ENCODE results near the gene IMP3.
"Not testable (repeated sequence)": the region's sequence is repeated elsewhere in the genome, so short reads cannot be mapped to it uniquely, and the experiment has no call there.

The IMP3 gene

DNA sequence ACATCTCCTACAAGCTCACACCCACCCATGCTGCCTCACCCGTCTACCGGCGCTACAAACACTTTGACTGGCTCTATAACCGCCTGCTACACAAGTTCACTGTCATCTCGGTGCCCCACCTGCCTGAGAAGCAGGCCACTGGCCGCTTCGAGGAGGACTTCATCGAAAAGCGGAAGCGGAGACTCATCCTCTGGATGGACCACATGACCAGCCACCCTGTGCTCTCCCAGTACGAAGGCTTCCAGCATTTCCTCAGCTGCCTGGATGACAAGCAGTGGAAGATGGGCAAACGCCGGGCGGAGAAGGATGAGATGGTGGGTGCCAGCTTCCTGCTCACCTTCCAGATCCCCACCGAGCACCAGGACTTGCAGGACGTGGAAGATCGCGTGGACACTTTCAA, 9.8 kb upstream of the IMP3 start:
- no peak for DNase-seq

DNA sequence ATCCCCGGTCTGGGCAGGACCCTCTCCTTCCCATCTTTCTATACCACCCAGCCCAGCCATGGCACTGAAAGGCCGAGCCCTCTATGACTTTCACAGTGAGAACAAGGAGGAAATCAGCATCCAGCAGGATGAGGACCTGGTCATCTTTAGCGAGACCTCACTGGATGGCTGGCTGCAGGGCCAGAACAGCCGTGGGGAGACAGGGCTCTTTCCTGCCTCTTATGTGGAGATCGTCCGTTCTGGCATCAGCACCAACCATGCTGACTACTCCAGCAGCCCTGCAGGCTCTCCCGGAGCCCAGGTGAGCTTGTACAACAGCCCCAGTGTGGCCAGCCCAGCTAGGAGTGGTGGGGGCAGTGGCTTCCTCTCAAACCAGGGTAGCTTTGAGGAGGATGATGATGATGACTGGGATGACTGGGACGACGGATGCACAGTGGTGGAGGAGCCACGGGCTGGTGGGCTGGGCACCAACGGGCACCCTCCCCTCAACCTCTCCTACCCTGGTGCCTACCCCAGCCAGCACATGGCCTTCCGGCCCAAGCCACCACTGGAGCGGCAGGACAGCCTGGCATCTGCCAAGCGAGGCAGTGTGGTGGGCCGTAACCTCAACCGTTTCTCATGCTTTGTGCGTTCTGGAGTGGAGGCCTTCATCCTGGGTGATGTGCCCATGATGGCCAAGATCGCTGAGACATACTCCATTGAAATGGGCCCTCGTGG, 9.2 kb upstream of the IMP3 start:
- DNase-seq: no peak

DNA sequence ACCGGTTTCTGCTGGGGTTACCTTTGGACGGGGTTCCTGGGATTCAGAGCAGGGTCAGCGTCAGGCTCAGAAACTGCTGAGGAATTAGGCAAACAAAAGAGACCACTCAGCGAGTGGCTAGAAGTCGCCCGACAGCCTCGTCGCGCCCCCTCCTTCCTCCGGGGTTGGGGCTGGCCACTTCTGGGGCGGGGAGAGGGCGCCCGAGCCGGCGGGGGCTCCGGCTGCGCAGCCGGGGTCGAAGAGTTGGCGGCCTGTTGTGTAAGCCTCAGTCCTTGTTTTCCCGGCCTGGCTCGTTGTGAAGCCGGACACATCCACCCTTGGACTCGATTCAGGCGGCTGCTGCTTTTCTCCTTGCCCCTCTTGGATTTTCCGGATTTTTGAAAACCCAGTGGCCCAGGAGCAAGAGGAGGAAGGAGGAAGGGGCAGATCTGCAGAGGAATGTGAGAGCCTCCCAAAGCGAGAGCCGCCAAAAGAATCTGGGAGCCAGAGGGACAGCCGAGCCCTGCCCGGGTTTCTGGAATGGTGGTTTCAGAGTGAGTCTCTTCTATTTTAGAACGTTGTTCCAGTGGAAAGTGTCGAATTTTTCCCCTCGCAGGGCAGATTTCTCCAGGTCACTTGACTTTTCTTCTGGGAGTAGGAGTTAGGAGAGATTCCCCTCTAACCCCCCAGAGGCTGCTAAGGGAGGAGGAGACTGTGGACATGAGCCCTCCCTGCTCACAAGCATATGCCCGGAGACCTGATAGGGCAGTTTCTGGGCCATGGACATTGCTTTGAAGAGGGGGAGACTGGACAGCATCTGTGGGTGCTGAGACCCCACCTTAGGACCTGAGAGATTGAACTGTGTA, 8.4 kb upstream of the IMP3 start:
- no peak for DNase-seq

DNA sequence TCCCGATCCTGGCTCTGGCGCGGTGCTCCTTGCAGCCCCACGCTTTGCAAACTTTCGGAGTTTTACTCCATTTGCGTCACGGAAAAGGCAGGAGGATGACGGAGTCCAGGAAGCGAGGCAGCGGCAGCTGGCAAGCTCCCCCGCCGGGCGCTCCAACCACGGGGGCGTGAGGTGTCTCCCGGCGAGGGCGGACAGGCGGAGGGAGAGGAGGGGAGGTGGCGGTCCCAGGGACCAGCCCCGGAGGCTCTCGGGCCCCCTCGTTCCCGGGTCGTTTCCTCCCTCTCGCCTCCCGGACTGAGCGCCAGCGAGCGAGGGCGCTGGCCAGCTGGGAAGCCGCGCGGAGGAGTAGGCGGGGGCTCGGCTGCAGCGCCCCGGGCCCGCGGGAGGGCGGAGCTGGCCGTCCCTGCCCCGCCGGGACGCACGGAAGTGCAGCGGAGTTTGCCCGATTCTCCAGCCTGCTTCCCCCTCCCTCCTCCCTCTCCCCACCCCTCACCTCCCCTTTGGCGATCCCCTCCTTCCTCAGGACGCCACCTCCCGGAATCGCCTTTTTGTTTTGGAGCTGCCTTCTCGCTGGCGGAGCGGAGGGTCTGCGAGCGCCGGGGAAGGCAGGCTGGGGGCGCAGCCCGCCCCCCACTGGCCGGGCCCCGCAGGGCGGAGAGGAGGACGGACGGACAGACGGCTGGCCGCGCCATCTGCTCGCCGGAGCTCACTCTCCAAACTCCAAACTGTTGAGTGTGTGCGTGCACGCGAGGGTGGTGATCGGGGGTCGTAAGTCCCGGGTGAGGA, 7.5 kb upstream of the IMP3 start, which contains the start of gene SNX33:
Gene SNX33, plus strand, starts transcription at position 543 of the 786 bp plus-strand sequence. CDS start 1,191 bp downstream, outside the sequence.
- peak; percentile 36 for DNase-seq

DNA sequence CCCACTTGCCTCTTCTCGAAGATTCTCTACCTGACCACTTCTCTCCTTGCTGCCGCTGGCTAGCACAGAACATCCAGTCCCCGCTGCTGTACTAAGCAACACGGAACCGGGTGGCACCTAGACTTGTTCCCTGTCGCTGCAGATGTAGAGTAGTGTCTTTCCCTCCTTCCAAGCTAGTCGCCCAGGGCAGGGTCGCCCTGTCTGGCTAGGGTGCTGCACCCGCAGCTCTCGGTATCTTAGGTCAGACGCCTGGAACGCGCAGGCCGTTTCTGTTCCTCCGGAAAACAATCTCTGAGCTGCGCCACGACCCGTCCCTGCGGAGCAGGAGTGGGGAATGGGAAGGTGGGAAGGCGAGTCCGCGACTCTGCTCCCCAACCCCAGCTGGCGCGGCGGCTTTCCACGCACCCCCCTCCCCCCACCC, 6.9 kb upstream of the IMP3 start:
- no peak for DNase-seq

DNA sequence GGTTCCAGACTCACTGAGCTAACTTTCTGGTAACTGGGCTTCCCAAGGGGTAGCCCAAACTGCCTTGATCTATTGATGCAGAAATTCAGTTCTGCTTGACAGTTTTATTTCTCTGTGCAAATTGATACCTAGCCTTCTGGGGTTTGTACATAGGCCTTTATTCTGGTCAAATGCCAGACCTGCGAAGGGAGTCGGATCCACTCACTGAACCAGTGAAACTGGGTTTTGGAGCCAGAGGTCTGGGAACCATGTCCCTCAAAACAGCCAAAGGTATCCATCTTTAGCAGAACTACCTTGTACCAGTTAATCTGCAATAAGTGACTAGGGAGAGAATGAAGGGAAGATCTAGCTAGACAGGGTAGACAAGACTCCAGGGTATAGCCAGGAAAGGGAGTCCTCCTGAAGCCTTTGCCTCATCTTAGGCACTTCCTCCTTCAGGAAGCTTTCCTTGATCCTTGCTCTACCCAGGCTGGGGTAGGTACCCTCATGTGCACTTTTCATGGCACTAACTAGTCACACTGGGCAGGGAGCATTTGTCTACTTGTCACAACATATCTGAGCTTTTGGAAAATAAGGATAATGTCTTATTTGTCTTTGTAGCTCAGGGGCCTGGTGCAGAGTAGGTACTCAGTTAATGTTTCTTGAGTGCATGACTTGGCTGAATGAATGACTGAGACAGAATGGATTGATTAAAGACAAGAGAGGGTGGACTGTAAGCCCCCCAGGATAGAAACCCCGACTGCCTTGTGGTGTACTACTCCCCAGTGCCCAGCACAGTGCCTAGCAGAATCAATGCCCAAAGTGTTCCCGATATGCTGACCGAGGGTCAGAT, 6.3 kb upstream of the IMP3 start:
- no peak for DNase-seq

DNA sequence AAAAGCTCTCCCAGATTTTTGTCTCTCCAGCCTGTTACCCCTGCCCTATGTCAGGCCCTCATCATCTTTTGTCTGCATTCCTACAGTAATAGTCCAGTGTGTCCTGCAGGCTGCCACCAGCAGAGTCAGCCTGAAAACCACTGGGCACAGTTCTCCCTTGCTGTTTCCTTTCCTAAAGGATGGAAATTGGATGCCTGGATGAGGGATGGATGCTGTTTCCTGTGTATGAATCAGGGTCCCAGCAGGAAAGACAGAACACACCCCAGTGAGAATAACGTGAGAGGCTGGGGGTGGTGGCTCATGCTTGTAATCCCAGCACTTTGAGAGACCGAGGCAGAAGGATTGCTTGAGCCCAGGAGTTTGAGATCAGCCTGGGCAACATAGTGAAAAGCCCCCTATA, 4.4 kb upstream of the IMP3 start:
- DNase-seq: no peak

DNA sequence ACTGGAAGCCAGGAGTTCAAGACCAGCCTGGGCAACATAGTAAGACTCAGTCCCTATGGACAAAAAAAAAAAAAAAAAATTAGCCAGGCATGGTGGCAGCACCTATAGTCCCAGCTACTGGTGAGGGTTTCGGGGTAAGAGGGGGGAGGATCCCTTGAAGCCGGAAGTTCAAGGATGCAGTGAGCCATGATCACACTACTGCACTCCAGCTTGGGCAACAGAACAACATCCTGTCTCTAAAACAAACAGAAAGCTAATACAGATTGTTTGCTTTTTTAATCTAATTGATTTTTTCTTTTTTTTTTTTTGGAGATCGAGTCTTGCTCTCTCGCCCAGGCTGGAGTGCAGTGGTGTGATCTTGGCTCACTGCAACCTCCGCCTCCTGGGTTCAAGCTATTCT, 1.6 kb upstream of the IMP3 start:
- DNase-seq: no peak

DNA sequence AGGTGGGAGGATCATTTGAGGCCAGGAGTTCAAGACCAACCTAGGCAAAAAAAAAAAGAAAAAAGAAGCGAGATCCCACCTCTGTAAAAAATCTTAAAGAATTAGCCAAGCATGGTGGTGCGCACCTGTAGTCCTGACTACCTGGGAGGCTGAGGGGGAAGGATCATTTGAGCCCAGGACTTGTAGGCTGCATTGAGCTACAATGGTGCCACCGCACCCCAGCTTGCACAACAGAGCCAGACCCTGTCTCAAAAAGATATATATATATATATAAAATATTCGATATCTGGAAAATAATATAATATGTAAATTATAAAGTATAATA, 1.1 kb upstream of the IMP3 start:
- DNase-seq: no peak

DNA sequence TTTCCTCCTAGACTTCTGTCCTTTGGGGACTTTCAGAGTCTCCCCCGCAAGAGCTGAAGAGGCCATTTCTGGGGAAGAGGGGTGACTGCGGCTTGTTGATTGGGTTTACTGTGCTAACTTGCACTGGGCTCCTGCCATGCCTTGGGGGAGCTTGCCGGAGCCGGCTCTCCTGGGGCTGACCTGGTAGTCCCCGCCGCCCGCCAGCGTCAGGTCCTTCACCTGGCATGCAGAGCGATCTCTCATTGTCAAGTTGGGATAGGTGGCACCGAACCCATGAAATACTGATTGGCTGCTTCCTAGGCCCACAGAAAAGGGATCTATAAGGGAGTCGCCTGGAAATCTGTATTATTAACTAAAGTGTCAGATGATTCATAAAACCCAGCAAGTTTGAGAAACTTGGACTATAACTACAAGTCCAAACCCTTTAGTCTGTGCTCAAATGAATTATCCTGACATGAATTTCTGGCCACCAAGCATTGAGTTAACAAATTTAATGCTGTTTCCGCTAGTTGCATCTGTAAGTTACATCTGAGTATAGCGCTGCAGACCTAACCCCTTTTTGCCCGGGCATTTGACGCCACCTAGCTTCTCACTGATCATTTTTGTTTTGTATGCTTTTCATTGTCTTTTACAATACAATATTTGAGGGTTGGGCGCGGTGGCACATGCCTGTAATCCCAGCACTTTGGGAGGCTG, 607 bp upstream of the IMP3 start:
- DNase-seq: peak; percentile 50

DNA sequence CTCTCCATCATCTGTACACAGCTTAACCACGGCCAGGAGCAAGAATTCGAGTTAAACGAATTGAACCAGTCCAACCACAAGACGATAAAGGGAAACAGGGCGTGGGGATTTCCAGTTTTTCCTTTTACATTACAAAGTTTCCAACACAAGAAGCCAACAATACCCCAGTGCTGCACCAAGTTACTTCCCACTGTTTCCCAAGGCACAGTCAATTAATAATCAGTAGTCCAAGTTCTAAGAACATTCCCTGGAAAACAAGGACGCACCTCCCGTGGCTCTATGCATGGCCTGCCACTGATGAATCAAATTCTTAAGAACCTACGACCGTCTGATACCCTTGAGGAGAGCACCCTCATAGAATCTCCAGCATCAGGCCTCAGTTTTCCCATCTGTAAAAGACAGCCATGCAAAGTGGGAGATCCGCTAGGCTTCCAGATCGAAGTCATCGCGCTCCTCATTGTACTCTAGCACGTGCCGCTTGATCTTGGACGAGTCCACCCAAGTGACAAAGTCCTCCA, 774 bp downstream of the IMP3 start:
- no peak for DNase-seq

DNA sequence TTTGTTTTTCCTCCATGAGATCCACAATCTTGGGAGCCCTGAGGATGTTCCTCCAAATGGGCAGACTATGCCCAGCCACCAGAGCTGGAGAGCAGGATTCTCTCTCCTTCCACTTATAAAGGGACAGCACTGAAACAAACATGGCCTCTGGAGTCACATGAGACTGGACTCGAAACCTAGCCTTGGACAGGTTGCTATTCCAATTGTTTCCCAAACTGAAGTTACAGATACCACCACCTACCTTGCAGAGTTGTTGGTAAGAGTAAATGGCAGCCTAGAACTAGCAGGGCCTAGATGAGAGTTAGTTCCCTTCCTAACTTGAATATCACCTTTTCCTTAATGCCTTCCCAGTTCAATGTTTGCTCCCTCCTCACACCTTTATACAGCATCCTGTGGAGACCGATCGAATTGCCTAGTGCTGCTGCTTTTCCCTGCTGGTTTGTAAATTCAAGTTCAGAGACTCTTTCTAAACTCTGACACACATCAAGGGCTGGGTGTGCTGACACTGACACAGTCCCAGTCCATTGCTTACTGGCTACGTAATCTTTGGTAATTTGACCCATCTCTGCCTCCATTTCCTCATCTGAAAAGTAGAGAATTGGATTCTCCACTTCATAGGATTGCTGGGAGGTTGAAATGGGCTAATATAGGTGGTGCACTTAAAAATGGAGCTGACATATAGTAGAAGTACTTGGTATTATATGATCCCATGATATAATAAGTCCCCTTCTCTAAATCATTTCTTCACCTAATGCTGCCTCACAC, 2.6 kb downstream of the IMP3 start:
- DNase-seq: no peak

DNA sequence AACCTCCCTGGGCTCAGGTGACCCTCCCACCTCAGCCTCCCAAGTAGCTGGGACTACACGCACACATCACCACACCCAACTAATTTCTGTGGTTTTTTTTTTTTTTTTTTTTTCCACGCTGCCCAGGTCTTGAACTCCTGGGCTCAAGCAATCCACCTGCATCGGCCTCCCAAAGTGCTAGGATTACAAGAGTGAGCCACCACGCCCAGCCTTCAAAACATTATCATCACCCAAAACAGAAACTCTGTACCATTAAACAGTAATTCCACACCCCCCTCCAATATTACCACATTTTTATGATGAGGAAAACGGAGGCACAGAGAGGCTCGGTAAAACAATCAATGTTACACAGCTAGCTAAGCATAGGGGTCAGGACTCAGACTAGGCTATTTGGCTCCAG, 4.0 kb downstream of the IMP3 start:
- DNase-seq: no peak

DNA sequence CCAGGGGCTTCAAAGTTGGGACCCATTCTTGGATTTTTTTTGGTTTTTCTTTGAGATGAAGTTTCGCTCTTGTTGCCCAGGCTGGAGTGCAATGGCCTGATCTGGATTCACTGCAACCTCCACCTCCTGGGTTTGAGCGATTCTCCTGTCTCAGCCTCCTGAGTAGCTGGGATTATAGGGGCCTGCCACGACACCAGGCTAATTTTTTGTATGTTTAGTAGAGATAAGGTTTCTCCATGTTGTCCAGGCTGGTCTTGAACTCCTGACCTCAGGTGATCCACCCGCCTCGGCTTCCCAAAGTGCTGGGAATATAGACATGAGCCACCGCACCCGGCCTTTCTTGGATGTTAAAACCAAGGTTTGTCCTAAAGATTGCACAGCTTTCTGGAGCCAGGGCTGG, 6.1 kb downstream of the IMP3 start:
- DNase-seq: not testable (repeated sequence)

DNA sequence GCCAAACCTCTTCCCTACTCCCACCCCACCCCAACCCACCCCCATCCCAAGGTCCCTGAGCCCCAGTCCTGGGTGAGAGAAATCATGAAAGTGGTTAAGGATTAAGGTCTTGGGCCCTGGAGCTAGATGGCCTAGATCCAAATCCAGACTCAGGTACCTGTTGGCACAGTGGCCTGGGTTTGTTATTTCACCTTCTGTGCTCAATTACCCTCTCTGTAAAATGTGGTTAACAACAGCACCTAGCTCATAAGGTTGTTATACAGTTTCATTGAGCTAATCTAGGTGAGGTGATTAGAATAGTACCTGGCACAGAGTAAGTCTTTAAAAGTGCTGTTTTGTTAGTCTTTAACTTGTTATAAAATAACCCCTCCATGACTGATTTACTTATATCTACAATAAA, 8.1 kb downstream of the IMP3 start:
- DNase-seq: no peak

DNA sequence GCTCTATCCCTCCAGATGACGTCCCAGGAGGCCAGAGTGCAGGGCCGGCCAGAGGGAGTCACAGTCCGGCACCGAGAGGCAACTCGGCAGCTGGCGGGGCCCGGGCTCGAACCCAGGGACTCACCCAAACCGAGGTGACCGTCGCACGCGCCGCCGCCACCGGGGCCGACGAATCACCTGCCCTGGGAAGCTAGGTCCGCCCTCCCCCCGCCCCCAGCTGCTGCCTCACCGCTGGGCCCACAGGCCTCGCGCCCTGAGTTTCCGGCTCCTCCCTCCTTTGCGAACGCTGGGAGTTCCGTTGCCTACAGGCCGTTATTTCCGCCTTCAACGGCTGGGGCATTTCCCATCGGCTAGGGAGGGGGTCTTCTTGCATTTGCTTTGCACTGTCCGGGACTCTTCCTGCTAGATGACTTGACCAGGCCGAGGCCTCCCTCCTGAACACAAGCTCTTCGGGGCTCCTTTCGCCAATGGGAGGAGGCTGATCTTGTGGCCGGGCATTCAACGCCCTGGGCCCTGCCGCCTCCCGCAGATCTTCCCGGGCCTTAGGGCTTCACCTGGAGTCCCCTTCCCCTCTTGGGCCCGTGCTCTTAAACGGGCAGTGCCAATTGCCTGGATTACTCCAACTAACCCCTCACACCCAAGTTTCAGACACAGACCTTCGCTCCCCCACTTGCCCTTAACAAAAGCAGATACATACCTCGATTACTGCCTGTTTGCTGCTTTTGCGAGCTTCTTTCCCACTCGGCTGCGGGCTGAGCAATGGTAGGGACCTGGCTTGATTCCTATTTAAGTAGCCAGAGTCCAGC, 14.3 kb downstream of the IMP3 start, which contains the start of gene SNUPN:
Gene SNUPN, minus strand, starts transcription at position 184 of the 806 bp plus-strand sequence. CDS start 4,674 bp downstream, outside the sequence.
- DNase-seq: peak; percentile 88

DNA sequence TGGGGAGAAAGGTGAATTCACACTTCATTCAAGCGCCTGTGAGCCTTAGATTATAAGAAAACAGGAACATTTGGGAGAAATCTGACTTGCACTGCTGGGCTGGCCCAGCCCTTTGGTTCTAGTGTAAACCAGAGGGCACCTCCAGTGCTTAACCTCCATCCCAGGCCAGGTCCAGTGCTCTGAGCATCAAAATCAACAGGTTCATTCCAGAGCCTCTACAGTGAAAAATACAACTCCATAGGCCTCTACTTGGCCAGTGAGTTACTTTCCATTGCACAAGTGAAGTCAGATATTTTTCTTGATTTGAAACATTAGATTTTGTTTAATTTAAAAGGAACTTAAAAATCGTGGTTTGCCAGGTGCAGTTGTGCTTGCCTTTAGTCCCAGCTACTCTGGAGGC, 17.5 kb downstream of the IMP3 start:
- DNase-seq: no peak

DNA sequence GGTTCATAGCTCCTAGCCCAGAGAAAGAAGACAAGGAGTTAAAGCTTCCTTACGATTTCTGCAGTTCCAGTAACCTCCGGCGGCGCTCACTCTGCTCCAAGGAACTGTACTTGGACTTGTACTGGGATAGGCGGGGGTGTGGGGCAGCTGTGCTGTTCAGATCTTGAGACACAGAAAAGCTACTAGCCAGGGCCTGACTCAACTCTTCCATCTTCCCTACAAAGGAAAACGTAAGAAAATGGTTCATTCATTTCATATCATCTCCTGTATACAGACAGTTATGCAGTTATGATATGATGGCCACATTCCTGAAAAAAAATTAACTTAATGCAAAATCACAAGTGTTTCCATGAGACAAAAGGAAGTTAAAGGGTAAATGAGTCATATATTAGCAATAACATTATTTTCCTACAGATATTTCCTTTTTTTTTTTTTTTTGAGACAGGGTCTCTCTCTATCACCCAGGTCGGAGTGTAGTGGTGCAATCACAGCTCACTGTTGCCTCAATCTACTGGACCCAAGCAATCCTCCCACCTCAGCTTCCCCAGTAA, 19.1 kb downstream of the IMP3 start:
- no peak for DNase-seq

DNA sequence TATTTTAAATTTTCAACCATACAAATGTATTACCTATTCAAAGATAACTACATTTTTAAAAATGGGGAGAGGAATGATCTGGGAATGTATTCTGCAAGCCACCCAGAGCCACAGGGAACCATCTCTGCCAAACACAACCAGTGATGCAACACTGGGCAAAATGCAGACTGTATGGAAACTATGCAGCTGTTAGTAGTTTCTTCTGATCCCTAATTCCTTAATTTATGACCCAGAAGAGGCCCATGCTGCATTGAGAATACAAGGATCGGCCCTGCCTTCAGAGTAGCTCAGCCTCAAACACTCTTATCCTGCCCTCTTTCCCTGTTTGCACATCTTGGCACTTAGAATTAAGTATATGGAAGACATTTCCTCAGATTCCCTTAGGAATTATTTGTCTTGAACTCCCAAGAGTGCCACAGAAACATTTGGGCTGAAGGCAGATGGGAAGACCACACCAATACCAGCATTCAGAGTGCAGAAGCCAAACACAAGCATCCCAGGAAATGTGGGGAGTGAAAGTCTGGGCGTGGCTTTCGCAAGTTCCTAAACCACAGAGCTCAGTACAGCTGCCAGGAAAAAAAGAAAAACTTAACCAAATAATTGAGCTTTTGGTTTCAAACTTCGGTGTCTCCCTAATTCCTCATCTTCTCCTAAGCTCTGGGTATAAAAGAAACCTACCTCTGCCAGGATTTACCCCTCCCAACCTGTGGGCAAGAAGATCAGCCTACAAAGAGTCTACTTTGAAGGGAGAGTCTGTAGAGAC, 19.8 kb downstream of the IMP3 start:
- DNase-seq: no peak

Data from NCI-H1436 (cell line).